8988T (cell line): ENCODE results near the gene LGALS12.
"Not testable (repeated sequence)": the region's sequence is repeated elsewhere in the genome, so short reads cannot be mapped to it uniquely, and the experiment has no call there.

Source experiments
- DNase-seq: peaks from one replicate; pipeline ENCODE4 v3.0.0; 2011

Gene LGALS12

DNA sequence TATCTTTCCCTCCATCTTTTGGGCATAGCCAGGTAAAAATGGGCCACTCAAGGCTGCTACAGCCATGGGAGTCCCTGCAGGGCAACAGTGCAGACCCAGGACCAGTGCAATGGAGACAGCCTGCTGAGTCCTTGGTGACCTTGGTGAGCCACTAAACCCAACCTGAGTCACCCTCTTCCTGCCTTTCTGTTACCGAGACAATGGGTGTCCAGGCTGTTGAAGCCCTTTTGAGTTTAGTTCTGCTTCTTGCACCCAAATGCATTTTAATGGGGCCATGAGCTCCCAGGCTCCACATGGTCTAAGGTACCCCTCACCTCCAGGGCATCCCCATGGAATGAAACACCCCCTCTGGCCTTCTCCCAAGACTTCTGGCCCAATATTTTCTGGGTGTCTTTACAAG is 29.9 kb downstream of the LGALS12 start:
- no peak for DNase-seq

- DNase-seq: no peak
Measured at GRCh38 chr11:63536669-63537292, 30.9 kb downstream of the LGALS12 start, which contains the start of gene PLAAT4. Gene PLAAT4, plus strand, starts transcription at chr11:63536808. Its CDS starts 61 bp downstream, at chr11:63536869.

DNA sequence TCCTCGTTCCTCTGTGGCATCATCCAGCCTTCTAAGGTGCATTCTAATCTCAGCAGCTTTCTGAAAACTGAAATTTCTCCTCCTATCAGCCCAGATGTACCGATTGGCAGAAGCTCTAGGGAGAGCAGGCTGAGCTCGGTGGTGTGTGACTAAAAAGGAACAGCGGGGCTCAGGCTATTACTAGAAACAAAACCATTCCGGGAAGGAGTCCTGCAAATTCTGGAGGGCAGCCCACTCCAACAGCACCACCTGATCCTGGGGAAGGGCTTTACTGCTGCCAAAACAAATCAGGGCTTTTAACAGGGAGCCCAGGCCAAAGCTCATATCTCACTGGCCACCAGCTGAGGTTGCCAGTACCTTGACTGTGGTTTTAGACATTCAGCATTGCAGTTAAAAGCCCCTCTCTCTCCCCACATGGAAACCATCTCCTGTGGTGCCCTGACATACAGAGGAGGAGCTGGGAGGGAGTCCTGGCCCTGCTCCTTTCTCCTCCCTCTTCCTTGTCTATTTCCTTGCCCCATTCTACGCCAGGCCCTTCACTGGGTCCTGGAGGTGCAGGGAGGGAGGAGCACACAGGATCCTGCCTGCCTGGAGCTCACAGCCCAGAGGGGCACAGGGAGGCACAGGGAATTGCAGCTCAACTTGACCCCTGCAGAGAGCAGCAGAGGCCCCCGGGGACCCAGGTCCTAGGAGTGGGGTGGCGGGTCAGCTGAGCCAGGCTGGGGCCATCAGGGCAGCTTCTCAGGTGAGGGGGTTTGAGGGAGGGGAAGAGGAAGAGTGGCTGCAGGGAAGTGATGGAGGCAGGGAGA is 31.6 kb downstream of the LGALS12 start:
- DNase-seq: no peak

- not testable (repeated sequence) for DNase-seq
Measured at GRCh38 chr11:63542506-63542905, 36.6 kb downstream of the LGALS12 start.

DNA sequence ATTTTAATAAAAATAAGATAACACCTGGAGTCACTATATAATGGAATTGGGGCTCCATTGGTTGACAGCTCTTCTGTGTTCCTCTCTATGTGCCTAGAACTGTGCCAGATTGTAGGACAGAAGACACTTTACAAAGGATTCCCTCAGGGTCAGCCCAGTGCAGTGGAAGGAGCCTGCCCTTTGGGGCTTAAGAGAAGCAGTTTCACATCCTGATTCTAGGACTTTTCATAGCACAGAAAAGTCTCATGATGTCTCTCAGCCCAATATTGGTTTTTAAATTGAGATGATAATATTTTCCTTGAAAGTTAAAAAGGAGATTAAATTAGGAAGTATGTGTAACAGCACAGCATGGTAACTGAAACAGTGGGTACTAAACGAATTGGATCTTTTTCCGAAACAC is 37.8 kb downstream of the LGALS12 start:
- DNase-seq: no peak

GRCh38 chr11:63547061-63547460 is 41.2 kb downstream of the LGALS12 start:
- no peak for DNase-seq

DNA sequence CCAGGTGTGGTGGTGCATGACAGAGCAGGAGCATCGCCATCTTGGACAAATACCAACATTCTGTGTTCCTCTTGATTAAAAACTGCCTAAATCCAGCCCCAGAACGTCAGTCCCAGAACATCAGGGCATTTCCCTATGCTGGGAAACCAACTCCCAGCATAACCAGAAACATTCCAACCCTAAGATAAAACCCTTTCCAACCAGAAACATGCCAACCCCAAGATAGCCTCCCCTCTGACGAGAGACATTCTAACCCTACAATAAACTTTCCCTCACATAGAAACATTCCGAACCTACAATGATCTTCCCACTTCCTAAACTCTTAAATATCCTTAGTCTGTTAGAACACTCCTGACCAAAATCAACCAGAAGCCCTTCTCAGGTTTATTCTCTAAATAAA is 42.3 kb downstream of the LGALS12 start:
- no peak for DNase-seq

GRCh38 chr11:63549411-63549810 is 43.5 kb downstream of the LGALS12 start:
- no peak for DNase-seq

GRCh38 chr11:63550156-63550700 is 44.3 kb downstream of the LGALS12 start:
- not testable (repeated sequence) for DNase-seq

DNA sequence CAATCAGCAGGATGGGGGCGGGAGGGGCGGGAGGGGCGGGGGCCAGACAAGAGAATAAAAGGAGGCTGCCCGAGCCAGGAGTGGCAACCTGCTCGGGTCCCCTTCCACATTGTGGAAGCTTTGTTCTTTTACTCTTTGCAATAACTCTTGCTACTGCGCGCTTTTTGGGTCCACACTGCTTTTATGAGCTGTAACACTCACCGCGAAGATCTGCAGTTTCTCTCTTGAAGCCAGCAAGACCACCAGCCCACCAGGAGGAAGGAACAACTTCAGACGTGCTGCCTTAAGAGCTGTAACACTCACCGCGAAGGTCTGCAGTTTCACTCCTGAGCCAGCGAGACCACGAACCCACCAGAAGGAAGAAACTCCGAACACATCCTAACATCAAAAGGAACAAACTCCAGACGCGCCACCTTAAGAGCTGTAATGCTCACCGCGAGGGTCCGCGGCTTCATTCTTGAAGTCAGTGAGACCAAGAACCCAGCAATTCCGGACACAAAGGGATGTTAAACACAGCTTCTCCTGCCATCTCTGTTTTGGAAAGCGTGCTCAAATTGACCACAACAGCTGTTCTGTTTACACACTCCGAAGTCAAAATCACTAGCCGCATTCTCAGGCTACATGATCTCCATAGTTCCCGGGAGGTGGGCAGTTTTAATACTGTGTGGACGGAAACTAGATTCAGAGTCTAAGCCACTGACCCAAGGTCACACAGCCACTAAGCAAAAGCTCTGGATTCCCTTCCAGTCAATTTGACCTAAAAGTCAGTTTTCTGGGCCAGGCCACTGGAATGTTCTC is 45.4 kb downstream of the LGALS12 start:
- DNase-seq: no peak

DNA sequence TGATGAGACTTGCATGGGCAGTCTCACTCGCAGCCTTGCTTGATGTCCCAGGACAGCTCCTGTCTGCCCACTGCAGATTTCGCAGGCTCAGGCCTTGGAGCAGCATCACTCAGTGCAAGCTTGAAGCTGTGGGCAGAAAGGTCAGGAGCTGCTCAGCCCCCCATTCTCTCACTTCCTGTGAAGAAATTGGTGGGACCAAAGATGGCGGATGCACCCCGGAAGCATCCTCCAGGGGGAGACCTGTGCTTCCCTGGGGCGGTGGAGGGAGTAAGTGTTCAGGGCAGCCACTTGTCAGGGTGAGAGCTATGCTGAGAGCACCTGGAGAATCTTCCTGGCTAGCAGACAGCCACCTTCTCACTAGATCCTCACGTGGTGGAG is 46.0 kb downstream of the LGALS12 start:
- DNase-seq: no peak

DNA sequence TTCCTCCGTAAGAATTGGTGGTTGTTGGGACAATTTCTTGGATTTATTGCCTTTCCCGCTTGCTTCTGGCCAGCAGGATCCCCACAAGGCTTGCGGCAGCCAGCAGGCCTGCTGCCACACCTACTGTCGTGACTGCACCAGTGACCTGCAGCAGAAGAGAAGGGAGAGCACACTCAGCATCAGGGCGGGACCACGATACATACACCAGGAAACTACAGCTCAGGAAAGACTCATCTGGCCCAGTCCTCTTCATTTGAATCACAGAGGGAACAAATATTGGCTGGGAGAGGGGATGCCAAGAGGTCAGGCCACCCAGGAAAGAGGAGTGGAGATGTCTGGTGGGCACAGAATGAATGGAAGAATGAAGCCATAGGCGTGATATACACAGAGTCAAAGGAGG is 47.0 kb downstream of the LGALS12 start:
- no peak for DNase-seq

DNA sequence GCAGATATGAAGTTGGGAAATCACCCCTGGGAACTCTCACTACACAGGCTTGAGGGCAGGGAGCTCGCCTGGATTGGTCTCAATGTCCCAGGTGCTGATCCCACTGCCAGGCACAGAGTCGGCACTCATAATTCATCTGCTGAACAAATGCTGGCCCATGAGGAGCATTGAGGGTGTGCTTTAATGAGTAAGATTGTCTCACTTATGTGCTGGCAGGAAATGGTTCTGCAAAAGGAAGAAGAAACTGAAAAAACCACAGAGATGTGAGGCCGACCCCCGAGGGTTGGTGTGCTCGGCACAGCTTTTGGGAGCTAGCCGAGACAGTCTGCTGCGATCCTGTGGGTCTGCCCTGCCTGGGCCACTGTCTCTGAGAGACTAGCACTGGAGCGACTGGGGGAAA is 47.9 kb downstream of the LGALS12 start:
- no peak for DNase-seq

DNA sequence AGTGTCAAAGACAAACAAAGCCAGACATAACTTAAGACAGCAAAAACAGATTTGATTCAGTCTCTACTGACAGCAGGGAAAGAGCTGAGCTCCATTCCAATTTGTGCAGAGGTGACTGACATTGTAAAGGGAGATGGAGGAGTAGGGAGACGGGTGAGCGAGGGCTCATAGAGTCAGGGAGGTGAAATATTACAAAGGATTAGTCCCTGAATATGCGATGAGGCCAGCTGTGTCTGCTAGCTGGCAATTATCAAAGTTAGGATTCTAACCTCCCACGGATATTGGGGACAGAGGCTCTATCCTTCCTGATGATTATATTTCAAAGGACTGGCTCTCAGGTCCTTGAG is 49.0 kb downstream of the LGALS12 start:
- no peak for DNase-seq

GRCh38 chr11:63556404-63557013 is 50.6 kb downstream of the LGALS12 start:
- DNase-seq: no peak

- DNase-seq: no peak
Measured at GRCh38 chr11:63557570-63557969, 51.7 kb downstream of the LGALS12 start.

DNA sequence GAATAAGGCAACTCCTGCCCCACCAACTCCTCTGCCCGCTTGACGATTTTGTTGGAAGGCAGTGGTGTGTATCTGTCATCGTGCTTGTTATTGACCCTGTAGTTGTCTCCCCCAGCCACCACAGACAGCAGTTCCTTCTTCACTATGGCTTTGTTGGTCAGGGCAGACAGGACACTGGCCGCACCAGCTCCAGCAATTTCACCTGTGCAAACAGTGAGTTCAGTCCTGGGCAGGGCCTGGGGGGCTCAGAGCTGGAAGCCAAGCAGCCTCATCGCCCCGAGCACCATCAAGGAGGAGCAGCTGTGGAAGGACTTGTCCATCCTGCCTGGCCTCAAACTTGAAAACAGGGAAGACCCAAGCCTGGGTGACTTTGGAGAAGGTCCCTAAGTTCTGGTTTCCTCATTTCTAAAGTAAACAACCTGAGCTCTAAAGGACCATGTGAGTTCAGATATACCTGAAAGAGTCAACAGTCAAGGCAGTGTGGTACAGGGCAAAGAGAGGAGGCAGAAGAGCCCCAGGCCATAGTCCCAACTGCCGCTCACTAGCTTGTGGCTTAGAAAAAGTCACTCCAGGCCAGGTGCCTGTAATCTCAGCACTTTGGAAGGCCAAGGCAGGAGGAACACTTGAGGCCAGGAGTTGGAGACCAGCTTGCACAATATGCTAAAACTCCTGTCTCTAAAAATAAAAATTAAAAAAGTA is 52.7 kb downstream of the LGALS12 start:
- no peak for DNase-seq

- no peak for DNase-seq
Measured at GRCh38 chr11:63560506-63561180, 54.8 kb downstream of the LGALS12 start.

DNA sequence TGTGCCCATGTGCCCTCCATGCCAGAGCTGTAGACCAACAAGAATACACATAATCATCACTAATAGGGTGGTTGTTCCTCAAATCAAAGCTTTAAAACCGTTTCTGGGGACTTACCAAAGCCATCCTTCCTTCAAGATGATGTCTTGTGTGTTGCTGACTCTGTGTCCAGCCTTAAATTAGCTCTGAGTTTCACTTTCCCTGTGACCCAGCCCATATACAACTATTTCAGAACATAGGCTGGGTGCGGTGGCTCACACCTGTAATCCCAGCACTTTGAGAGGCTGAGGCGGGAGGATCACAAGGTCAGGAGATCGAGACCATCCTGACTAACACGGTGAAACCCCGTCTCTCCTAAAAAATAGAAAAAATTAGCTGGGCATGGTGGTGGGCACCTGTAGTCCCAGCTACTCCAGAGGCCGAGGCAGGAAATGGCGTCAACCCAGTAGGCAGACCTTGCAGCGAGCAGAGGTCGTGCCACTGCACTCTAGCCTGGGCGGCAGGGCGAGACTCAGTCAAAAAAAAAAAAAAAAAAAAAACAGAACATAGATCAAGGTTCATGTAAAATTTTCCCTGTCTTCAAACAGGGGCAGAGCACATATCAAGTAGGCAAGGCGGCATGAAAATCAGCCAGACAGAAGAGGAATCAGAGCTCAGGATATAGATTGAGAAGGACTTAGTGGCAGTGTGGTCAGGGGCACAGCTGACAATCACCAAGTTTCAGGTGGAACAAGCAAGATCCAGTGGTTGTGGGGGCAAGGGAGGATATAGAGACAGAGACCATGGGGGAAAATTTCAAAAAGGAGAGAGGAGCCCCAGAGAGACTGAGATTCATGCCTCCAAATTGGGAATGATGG is 57.5 kb downstream of the LGALS12 start, which contains the start of gene PLAAT2:
TSS of gene PLAAT2 (minus strand) at position 179 of the 855 bp plus-strand sequence. CDS start at position 124, 55 bp downstream.
- DNase-seq: no peak

- no peak for DNase-seq
Measured at GRCh38 chr11:63564056-63564774, 58.3 kb downstream of the LGALS12 start.
